Loucy (cell line): ENCODE measurements around the gene BCORL1.

Experiments used
- H2AFZ ChIP-seq: fragments of 200-600 bp; sonication (generic); 2 replicates; pipeline ENCODE4 v1.6.0; 2016; ENCODE audit warnings: antibody characterized with exemption, mild to moderate bottlenecking, low read length, moderate library complexity
- H3F3A ChIP-seq: fragments of 200-600 bp; 2 replicates; pipeline ENCODE4 v1.6.0; 2016; ENCODE audit warnings: antibody characterized with exemption, low read depth, mild to moderate bottlenecking
- H3K27me3 ChIP-seq: fragments of 200-600 bp; sonication (generic); 2 replicates; pipeline ENCODE4 v1.6.1; 2014; ENCODE audit warnings: low read length, mild to moderate bottlenecking; ENCODE audit not compliant: insufficient read depth, poor library complexity, severe bottlenecking
- H3K36me3 ChIP-seq: fragments of 200-600 bp; sonication (generic); 2 replicates; pipeline ENCODE4 v1.6.1; 2016; ENCODE audit warnings: low read length; ENCODE audit not compliant: insufficient read depth
- H3K4me1 ChIP-seq: fragments of 200-600 bp; sonication (generic); 2 replicates; pipeline ENCODE4 v1.5.1; 2014; ENCODE audit warnings: low read length, mild to moderate bottlenecking; ENCODE audit not compliant: insufficient read depth, poor library complexity, severe bottlenecking
- H3K4me2 ChIP-seq: fragments of 200-600 bp; sonication (generic); 2 replicates; pipeline ENCODE4 v1.6.0; 2014; ENCODE audit warnings: antibody characterized with exemption, low read length, low read depth, mild to moderate bottlenecking; ENCODE audit not compliant: poor library complexity, severe bottlenecking
- H3K4me3 ChIP-seq: fragments of 200-600 bp; sonication (generic); 2 replicates; pipeline ENCODE4 v1.5.1; 2014; ENCODE audit warnings: low read length, mild to moderate bottlenecking, mixed read lengths; ENCODE audit not compliant: poor library complexity, severe bottlenecking
- H3K79me2 ChIP-seq: fragments of 200-600 bp; sonication (generic); 2 replicates; pipeline ENCODE4 v1.6.1; 2014; ENCODE audit warnings: low read length; ENCODE audit not compliant: insufficient read depth
- H3K9ac ChIP-seq: fragments of 200-600 bp; sonication (generic); 2 replicates; pipeline ENCODE4 v1.6.0; 2014; ENCODE audit warnings: mild to moderate bottlenecking, low read depth, low read length, moderate library complexity; ENCODE audit not compliant: poor library complexity, severe bottlenecking
- H3K9me2 ChIP-seq: fragments of 200-600 bp; sonication (generic); replicated peaks from 2 replicates; pipeline ENCODE4 v1.6.1; 2016; ENCODE audit warnings: low read depth, low read length, mixed read lengths
- H3K9me3 ChIP-seq: fragments of 200-600 bp; sonication (generic); 2 replicates; pipeline ENCODE4 v1.6.1; 2014; ENCODE audit warnings: mild to moderate bottlenecking, antibody characterized with exemption, low read length, low read depth; ENCODE audit not compliant: insufficient read depth
- H4K20me1 ChIP-seq: fragments of 200-600 bp; sonication (generic); 2 replicates; pipeline ENCODE4 v1.6.0; 2014; ENCODE audit warnings: antibody characterized with exemption, low read length, mild to moderate bottlenecking; ENCODE audit not compliant: insufficient read depth, poor library complexity, severe bottlenecking
- CTCF ChIP-seq: fragments of 200-600 bp; sonication (generic); conservative IDR thresholded peaks from 2 replicates; pipeline ENCODE4 v1.5.1; 2014; ENCODE audit warnings: mild to moderate bottlenecking, antibody characterized with exemption, low read length
- EZH2phosphoT487 ChIP-seq: fragments of 200-600 bp; IDR thresholded peaks from 2 replicates; pipeline ENCODE4 v1.6.1; 2018; ENCODE audit warnings: antibody characterized with exemption, mild to moderate bottlenecking, moderate library complexity, borderline replicate concordance

Gene BCORL1

GRCh38 chrX:130100180-130100579 is 117.7 kb downstream of the BCORL1 start:
- no peaks in the 10 kb centered on the region for H3K9me3 ChIP-seq
- peak overlapping the region; percentile 31 for H3K4me2 ChIP-seq

DNA sequence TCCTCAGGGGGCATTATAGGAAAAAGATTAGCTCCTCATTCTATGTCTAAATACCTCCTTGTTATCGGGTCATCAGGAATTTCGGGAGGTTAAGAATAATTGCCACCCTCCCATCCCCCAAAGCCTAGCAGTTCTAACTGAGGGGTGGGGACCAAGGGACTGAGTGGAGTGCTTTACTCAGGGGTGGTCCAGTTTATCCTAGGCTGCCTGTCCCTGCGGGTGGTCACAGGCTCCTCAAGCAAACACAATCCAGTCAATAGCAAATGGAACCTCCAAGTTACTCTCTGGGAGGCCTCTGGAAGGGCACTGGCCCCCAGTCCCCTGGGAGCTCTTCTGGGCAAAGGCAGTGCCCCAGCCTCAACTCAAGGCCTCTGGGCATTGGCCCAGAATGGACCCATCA is 121.2 kb downstream of the BCORL1 start:
- Histone ChIP-seq H3K9me2 (no peaks in the 10 kb centered on the region), H3K9ac (no peak overlapping the region), H4K20me1 (peaks cover 43% of the 10 kb centered on the region), H3K9me3 (no peaks in the 10 kb centered on the region), H3K4me2 (peak overlapping the region; percentile 58), H3K79me2 (peaks cover 98% of the 10 kb centered on the region), H3K4me3 (peak overlapping the region; percentile 10), H3F3A (no peaks in the 10 kb centered on the region), H3K4me1 (peaks cover 46% of the 10 kb centered on the region), H3K27me3 (no peaks in the 10 kb centered on the region), H2AFZ (no peak overlapping the region), H3K36me3 (no peaks in the 10 kb centered on the region)
- TF ChIP-seq EZH2phosphoT487 (no peak), CTCF (no peak)

More at GRCh38 chrX:130100180-130100579, 117.7 kb downstream of the BCORL1 start:
- Histone ChIP-seq H3K4me1 (peaks cover 68% of the 10 kb centered on the region), H3F3A (no peaks in the 10 kb centered on the region), H2AFZ (no peak overlapping the region), H3K36me3 (no peaks in the 10 kb centered on the region), H4K20me1 (peaks cover 24% of the 10 kb centered on the region), H3K27me3 (no peaks in the 10 kb centered on the region), H3K4me3 (no peak overlapping the region), H3K9ac (no peak overlapping the region), H3K9me2 (no peaks in the 10 kb centered on the region), H3K79me2 (peaks cover 81% of the 10 kb centered on the region)
- no peak for TF ChIP-seq EZH2phosphoT487
- TF ChIP-seq CTCF, result no peak

DNA sequence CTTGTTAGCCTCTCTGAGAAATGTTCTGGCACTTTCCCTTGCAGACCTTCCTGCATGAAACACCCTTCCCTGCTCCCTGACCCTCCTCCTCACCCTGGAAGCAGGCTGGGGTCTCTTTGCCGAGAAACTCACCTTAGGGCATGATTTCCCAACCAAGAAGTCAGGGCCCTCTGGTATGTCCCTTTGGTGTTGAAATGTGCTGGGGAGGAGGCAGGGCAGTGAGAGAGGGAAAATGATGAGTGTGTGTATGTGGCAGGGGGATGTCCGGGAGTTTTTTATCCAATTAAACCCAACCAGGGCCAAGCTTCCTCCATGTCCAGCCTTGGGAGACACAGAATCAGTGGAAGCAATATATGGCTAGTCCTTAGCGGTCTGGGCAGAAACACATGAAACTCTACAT is 122.8 kb downstream of the BCORL1 start:
- Histone ChIP-seq H3K9ac (peak overlapping the region; percentile 36), H3K9me3 (no peaks in the 10 kb centered on the region), H2AFZ (no peak overlapping the region), H3K4me3 (peak overlapping the region; percentile 25), H3K4me2 (peak overlapping the region; percentile 96), H3K36me3 (no peaks in the 10 kb centered on the region), H4K20me1 (peaks cover 42% of the 10 kb centered on the region), H3K4me1 (peaks cover 33% of the 10 kb centered on the region), H3K9me2 (no peaks in the 10 kb centered on the region), H3K79me2 (peaks cover 94% of the 10 kb centered on the region), H3F3A (no peaks in the 10 kb centered on the region), H3K27me3 (no peaks in the 10 kb centered on the region)
- TF ChIP-seq EZH2phosphoT487, result no peak
- no peak for TF ChIP-seq CTCF
